IMR-90 (cell line): ENCODE measurements around the gene AJAP1. TPM values are rescaled to one million over a fixed set of nuclear protein-coding genes. Genes with fewer than 3 reads are reported as not detected.

Source experiments
- ATAC-seq: fragments of 200-7000 bp; cut with Tn5 transposase; 2 replicates; pipeline ENCODE4 v1.9.1; 2020; ENCODE audit warnings: low read depth, mild to moderate bottlenecking, moderate library complexity
- BruUV-seq: library from RNA; stranded (reverse); fragments of 400-500 nt; replicated peaks from 2 replicates; lab custom pipeline; 2021; lab: Mats Ljungman, UMichigan
- CTCF ChIA-PET: fragments of 300-600 bp; formaldehyde crosslinking; extraction: SDS; loops from one replicate; lab custom pipeline; 2021; ENCODE audit warnings: antibody characterized with exemption; lab: Yijun Ruan, JAX
- POLR2A ChIA-PET: fragments of 300-600 bp; sonication (Branson Sonifier 250); formaldehyde crosslinking; loops from one replicate; lab custom pipeline; 2022; ENCODE audit warnings: antibody characterized with exemption; ENCODE audit not compliant: unreplicated experiment; lab: Charles Lee
- DNase-seq: peaks from one replicate; pipeline ENCODE4 v3.0.0; 2013
- H2AFZ ChIP-seq: replicated peaks from 2 replicates; pipeline ENCODE3; 2013; ENCODE audit warnings: low read length, mild to moderate bottlenecking; ENCODE audit not compliant: poor library complexity
- H2AK5ac ChIP-seq: 2 replicates; pipeline ENCODE4 v1.6.1; 2013; ENCODE audit warnings: low read depth, low read length, inconsistent platforms
- H2AK9ac ChIP-seq: replicated peaks from 2 replicates; pipeline ENCODE3; 2013; ENCODE audit warnings: mild to moderate bottlenecking, low read depth, low read length, moderate library complexity; ENCODE audit not compliant: poor library complexity
- H2BK120ac ChIP-seq: 2 replicates; pipeline ENCODE4 v1.6.1; 2013; ENCODE audit warnings: low read depth, low read length, inconsistent platforms
- H2BK15ac ChIP-seq: 3 replicates; pipeline ENCODE4 v1.6.1; 2013; ENCODE audit warnings: low read depth, low read length, inconsistent platforms
- H2BK20ac ChIP-seq: 2 replicates; pipeline ENCODE4 v1.6.1; 2013; ENCODE audit warnings: low read depth, mild to moderate bottlenecking, inconsistent platforms, low read length, moderate library complexity
- H2BK5ac ChIP-seq: 2 replicates; pipeline ENCODE4 v1.6.1; 2013; ENCODE audit warnings: mild to moderate bottlenecking, low read depth, low read length, inconsistent platforms; ENCODE audit not compliant: poor library complexity, severe bottlenecking
- H3K14ac ChIP-seq: replicated peaks from 2 replicates; pipeline ENCODE4 v1.6.1; 2013; ENCODE audit warnings: low read depth, low read length, inconsistent platforms
- H3K18ac ChIP-seq: 2 replicates; pipeline ENCODE4 v1.6.1; 2013; ENCODE audit warnings: low read depth, low read length, control low read depth
- H3K23ac ChIP-seq: 2 replicates; pipeline ENCODE4 v1.6.1; 2013; ENCODE audit warnings: low read depth, low read length, inconsistent platforms
- H3K27ac ChIP-seq: 2 replicates; pipeline ENCODE4 v1.5.1; 2013; ENCODE audit warnings: mild to moderate bottlenecking, control low read depth, low read length; ENCODE audit not compliant: insufficient read depth
- H3K27me3 ChIP-seq: 2 replicates; pipeline ENCODE4 v1.6.1; 2013; ENCODE audit warnings: low read length; ENCODE audit not compliant: control insufficient read depth, insufficient read depth
- H3K36me3 ChIP-seq: 2 replicates; pipeline ENCODE4 v1.6.1; 2013; ENCODE audit warnings: low read length, mixed read lengths; ENCODE audit not compliant: control insufficient read depth, insufficient read depth
- H3K4ac ChIP-seq: 2 replicates; pipeline ENCODE4 v1.6.1; 2013; ENCODE audit warnings: low read depth, low read length, inconsistent platforms
- H3K4me1 ChIP-seq: 2 replicates; pipeline ENCODE4 v1.6.1; 2013; ENCODE audit warnings: low read length, mixed read lengths; ENCODE audit not compliant: control insufficient read depth, insufficient read depth
- H3K4me2 ChIP-seq: 2 replicates; pipeline ENCODE4 v1.6.1; 2013; ENCODE audit warnings: low read depth, mild to moderate bottlenecking, control low read depth, low read length, moderate library complexity
- H3K4me3 ChIP-seq: 2 replicates; pipeline ENCODE4 v1.5.1; 2013; ENCODE audit warnings: low read depth, mild to moderate bottlenecking, control low read depth, low read length, moderate library complexity; ENCODE audit not compliant: insufficient read depth
- H3K56ac ChIP-seq: 2 replicates; pipeline ENCODE4 v1.6.1; 2013; ENCODE audit warnings: low read length, inconsistent platforms; ENCODE audit not compliant: insufficient read depth; ENCODE audit errors: extremely low read depth
- H3K79me1 ChIP-seq, 2 experiments: 2 replicates each; pipeline ENCODE4 v1.6.1; 2013; ENCODE audit warnings: low read length in 2 of 2, inconsistent platforms in 1 of 2, low read depth in 1 of 2
- H3K9ac ChIP-seq: 2 replicates; pipeline ENCODE4 v1.6.1; 2013; ENCODE audit warnings: low read depth, low read length, control low read depth
- H3K9me1 ChIP-seq: 2 replicates; pipeline ENCODE4 v1.6.1; 2013; ENCODE audit warnings: low read length, inconsistent platforms; ENCODE audit not compliant: insufficient read depth
- H3K9me3 ChIP-seq: 2 replicates; pipeline ENCODE4 v1.6.1; 2013; ENCODE audit warnings: low read length; ENCODE audit not compliant: control insufficient read depth, insufficient read depth
- H4K20me1 ChIP-seq: 2 replicates; pipeline ENCODE4 v1.6.1; 2013; ENCODE audit warnings: low read length, inconsistent platforms; ENCODE audit not compliant: insufficient read depth
- H4K5ac ChIP-seq: 2 replicates; pipeline ENCODE4 v1.6.1; 2013; ENCODE audit warnings: mild to moderate bottlenecking, low read depth, low read length, control low read depth
- H4K8ac ChIP-seq, 2 experiments: 2 replicates each; pipeline ENCODE4 v1.6.1; 2013; ENCODE audit warnings: low read depth in 2 of 2, low read length in 2 of 2, control low read depth in 1 of 2, inconsistent platforms in 1 of 2
- H4K91ac ChIP-seq: 2 replicates; pipeline ENCODE4 v1.6.1; 2013; ENCODE audit warnings: low read depth, low read length, inconsistent platforms; ENCODE audit not compliant: insufficient read depth
- BHLHE40 ChIP-seq: fragments of 150-350 bp; IDR thresholded peaks from 2 replicates; pipeline ENCODE4 v1.6.1; 2016; ENCODE audit warnings: mild to moderate bottlenecking, low read depth, low read length
- CEBPB ChIP-seq: IDR thresholded peaks from 2 replicates; pipeline ENCODE4 v1.6.1; 2012; ENCODE audit warnings: low read depth, low read length, improper control_type of control experiment
- CHD1 ChIP-seq: IDR thresholded peaks from 2 replicates; pipeline ENCODE4 v1.6.1; 2012; ENCODE audit warnings: low read depth, low read length, improper control_type of control experiment
- CTCF ChIP-seq: conservative IDR thresholded peaks from 2 replicates; pipeline ENCODE4 v1.5.1; 2012; ENCODE audit warnings: mild to moderate bottlenecking, low read depth, low read length, improper control_type of control experiment
- ELK1 ChIP-seq: fragments of 150-350 bp; IDR thresholded peaks from 2 replicates; pipeline ENCODE4 v1.6.1; 2016; ENCODE audit warnings: low read depth, mild to moderate bottlenecking, low read length, moderate library complexity, borderline replicate concordance
- FOS ChIP-seq: fragments of 150-350 bp; IDR thresholded peaks from 2 replicates; pipeline ENCODE4 v1.6.1; 2016; ENCODE audit warnings: low read depth, low read length
- MAFK ChIP-seq: IDR thresholded peaks from 2 replicates; pipeline ENCODE4 v1.6.1; 2012; ENCODE audit warnings: low read depth, low read length, improper control_type of control experiment
- MAZ ChIP-seq: IDR thresholded peaks from 2 replicates; pipeline ENCODE4 v1.6.1; 2012; ENCODE audit warnings: low read depth, mild to moderate bottlenecking, low read length, improper control_type of control experiment, moderate library complexity, borderline replicate concordance
- MXI1 ChIP-seq: IDR thresholded peaks from 2 replicates; pipeline ENCODE4 v1.6.1; 2012; ENCODE audit warnings: low read depth, mild to moderate bottlenecking, low read length, moderate library complexity, borderline replicate concordance
- NFE2L2 ChIP-seq: fragments of 150-350 bp; IDR thresholded peaks from 2 replicates; pipeline ENCODE4 v1.6.1; 2016; ENCODE audit warnings: low read depth, mild to moderate bottlenecking, low read length
- POLR2A ChIP-seq: IDR thresholded peaks from 2 replicates; pipeline ENCODE4 v1.6.1; 2012; ENCODE audit warnings: mild to moderate bottlenecking, low read depth, low read length
- RAD21 ChIP-seq: IDR thresholded peaks from 2 replicates; pipeline ENCODE4 v1.6.1; 2012; ENCODE audit warnings: low read length, improper control_type of control experiment
- RCOR1 ChIP-seq: IDR thresholded peaks from 2 replicates; pipeline ENCODE4 v1.6.1; 2012; ENCODE audit warnings: mild to moderate bottlenecking, low read length, improper control_type of control experiment; ENCODE audit not compliant: insufficient replicate concordance
- RFX5 ChIP-seq: IDR thresholded peaks from 2 replicates; pipeline ENCODE4 v1.8.0; 2012; ENCODE audit warnings: low read depth, mild to moderate bottlenecking, low read length, moderate library complexity
- SMC3 ChIP-seq: fragments of 150-350 bp; IDR thresholded peaks from 2 replicates; pipeline ENCODE4 v1.6.1; 2016; ENCODE audit warnings: low read depth, mild to moderate bottlenecking, antibody characterized with exemption, low read length, moderate library complexity
- USF2 ChIP-seq: fragments of 150-350 bp; IDR thresholded peaks from 2 replicates; pipeline ENCODE4 v1.6.1; 2017; ENCODE audit warnings: mild to moderate bottlenecking, antibody characterized with exemption, low read length, low read depth
- WGBS, 2 experiments: methylation state at CpG; one replicate each; pipeline versions ENCODE4 v1.1.5 to v1.1.7; 2013; ENCODE audit warnings: missing lambda C conversion rate in 2 of 2; ENCODE audit not compliant: insufficient read length in 1 of 2; ENCODE audit errors: extremely low coverage in 2 of 2; 5-methylcytosine and 5-hydroxymethylcytosine counted together
- dilution Hi-C: fragments of 300-500 bp; cut with HindIII; formaldehyde crosslinking; loops from one replicate; pipeline ENCODE4 v1.14.3; 2018; ENCODE audit warnings: low sequenced_read_pairs; ENCODE audit not compliant: unreplicated experiment
- in situ Hi-C: fragments of 300-500 bp; cut with MboI; formaldehyde crosslinking; loops from 3 replicates; pipeline ENCODE4 v1.14.3; 2019; ENCODE audit warnings: low sequenced_read_pairs, inconsistent platforms, mixed read lengths
- intact Hi-C: fragments of 100-400 bp; cut with micrococcal nuclease; formaldehyde crosslinking; loops from 2 replicates; pipeline ENCODE4 v1.10.0; 2022
- polyA plus RNA-seq, 3 experiments: library from polyadenylated mRNA; depleted of rRNA; stranded (reverse); fragments of >200 nt; gene quantifications; 2 replicates each; pipeline ENCODE4 v1.2.3, GENCODE V29; 2012; ENCODE audit warnings: low replicate concordance in 1 of 3
- total RNA-seq: library from RNA; depleted of rRNA; stranded (reverse); fragments of >200 nt; gene quantifications from 2 replicates; pipeline ENCODE4 v1.2.3, GENCODE V29; 2012

Gene AJAP1
- total and polyA plus RNA-seq, 2 of the 4 experiments (the other 2 are of a cell fraction), result under 0.01 to 0.02 TPM

GRCh38 chr1:4684136-4684535 is 29.7 kb downstream of the AJAP1 start:
- H2AK9ac ChIP-seq, result no peak overlapping the region
- no peak overlapping the region for H2BK5ac ChIP-seq
- H3K4me1 ChIP-seq, result no peaks in the 10 kb centered on the region
- DNase-seq, result no peak
- H2AFZ ChIP-seq, result no peak overlapping the region
- H2BK20ac ChIP-seq, result no peak overlapping the region
- H3K4ac ChIP-seq, result no peak overlapping the region
- H3K23ac ChIP-seq, result no peak overlapping the region
- H3K79me1 ChIP-seq, result no peaks in the 10 kb centered on the region
- H3K9me1 ChIP-seq, result no peaks in the 10 kb centered on the region
- no peak for TF ChIP-seq MAFK
- no peak for TF ChIP-seq CEBPB
- TF ChIP-seq RCOR1, result no peak
- no peak for TF ChIP-seq FOS
- no peak for TF ChIP-seq MAZ
- TF ChIP-seq NFE2L2, result no peak
- TF ChIP-seq SMC3, result no peak
- no peak for TF ChIP-seq RAD21
- TF ChIP-seq CHD1, result no peak
- no peak for TF ChIP-seq CTCF
- TF ChIP-seq ELK1, result no peak
- TF ChIP-seq BHLHE40, result no peak
- TF ChIP-seq USF2, result no peak
- no peak for TF ChIP-seq RFX5
- TF ChIP-seq POLR2A, result no peak
- TF ChIP-seq MXI1, result no peak
- no peak overlapping the region for H3K4me3 ChIP-seq
- ChIA-PET POLR2A (no interaction called here), CTCF (no interaction called here)
- ATAC-seq, result no peak
- no peaks in the 10 kb centered on the region for H3K36me3 ChIP-seq
- H3K4me2 ChIP-seq, result no peak overlapping the region
- H4K91ac ChIP-seq, result no peak overlapping the region
- H3K9ac ChIP-seq, result no peak overlapping the region
- intact Hi-C loops, result no loop called here
- H3K9me3 ChIP-seq, result peaks cover 47% of the 10 kb centered on the region
- WGBS, 2 experiments, result 60% methylated on average over 3 of the region's 8 CpGs; no CpG with 5 or more reads in 1 of the 2 experiments
- no peak overlapping the region for H3K18ac ChIP-seq
- dilution Hi-C loops, result no loop called here
- no peak overlapping the region for H3K27ac ChIP-seq
- H3K56ac ChIP-seq, result no peak overlapping the region
- H3K27me3 ChIP-seq, result no peaks in the 10 kb centered on the region
- no peak overlapping the region for H2BK15ac ChIP-seq
- H4K8ac ChIP-seq, result no peak overlapping the region
- H2BK120ac ChIP-seq, result no peak overlapping the region
- H2AK5ac ChIP-seq, result no peak overlapping the region
- no peak overlapping the region for H4K5ac ChIP-seq
- no peaks in the 10 kb centered on the region for H4K20me1 ChIP-seq
- no TSS peak for BruUV-seq
- in situ Hi-C loops, result no loop called here
- H3K14ac ChIP-seq, result no peak overlapping the region
